Activated naive CD8-positive, alpha-beta T cell treated with anti-CD3 and anti-CD28 coated beads, Interleukin-2, amount 50 U/mL, for 24 hours (primary cell): ENCODE data around the gene TLE3.
"Not testable (repeated sequence)": the region's sequence is repeated elsewhere in the genome, so short reads cannot be mapped to it uniquely, and the experiment has no call there.

ENCODE experiments used
- ATAC-seq: fragments of 150-1000 bp; cut with Tn5 transposase; one replicate; pipeline ENCODE4 v1.10.0; 2021
- DNase-seq: peaks from one replicate; pipeline ENCODE4 v3.0.0; 2021
- H3K27ac Mint-ChIP-seq: one replicate; pipeline ENCODE4 v1.8.0; 2021; ENCODE audit warnings: mild to moderate bottlenecking, mixed read lengths
- H3K27me3 Mint-ChIP-seq: one replicate; pipeline ENCODE4 v1.8.0; 2021; ENCODE audit warnings: mixed read lengths
- H3K36me3 Mint-ChIP-seq: one replicate; pipeline ENCODE4 v1.8.0; 2021; ENCODE audit warnings: low read depth, mixed read lengths
- H3K4me1 Mint-ChIP-seq: one replicate; pipeline ENCODE4 v1.8.0; 2021; ENCODE audit warnings: mixed read lengths
- H3K4me3 Mint-ChIP-seq: one replicate; pipeline ENCODE4 v1.8.0; 2021; ENCODE audit warnings: mild to moderate bottlenecking, moderate library complexity, mixed read lengths
- H3K9me3 Mint-ChIP-seq: one replicate; pipeline ENCODE4 v1.8.0; 2021; ENCODE audit warnings: mixed read lengths

TLE3 gene

GRCh38 chr15:70113304-70113700 lies 15.6 kb upstream of the TLE3 start:
- Mint-ChIP-seq H3K4me3 (no peak overlapping the region), H3K4me1 (peaks cover 6% of the 10 kb centered on the region), H3K27ac (no peak overlapping the region), H3K9me3 (no peaks in the 10 kb centered on the region), H3K36me3 (no peaks in the 10 kb centered on the region), H3K27me3 (peaks cover 16% of the 10 kb centered on the region)
- ATAC-seq = no peak
- DNase-seq = no peak

- not testable (repeated sequence) for H3K36me3 Mint-ChIP-seq, H3K4me1 Mint-ChIP-seq, H3K9me3 Mint-ChIP-seq, ATAC-seq, DNase-seq, H3K4me3 Mint-ChIP-seq, H3K27ac Mint-ChIP-seq
- peaks cover 16% of the 10 kb centered on the region for H3K27me3 Mint-ChIP-seq
Observed at GRCh38 chr15:70112572-70113303, 15.0 kb upstream of the TLE3 start.

- H3K27me3 Mint-ChIP-seq = peaks cover 16% of the 10 kb centered on the region
- H3K9me3 Mint-ChIP-seq = no peaks in the 10 kb centered on the region
- peaks cover 6% of the 10 kb centered on the region for H3K4me1 Mint-ChIP-seq
- H3K4me3 Mint-ChIP-seq = no peak overlapping the region
- no peak overlapping the region for H3K27ac Mint-ChIP-seq
- DNase-seq (no peak), ATAC-seq (no peak)
- H3K36me3 Mint-ChIP-seq = no peaks in the 10 kb centered on the region
Observed at GRCh38 chr15:70112074-70112395, 14.3 kb upstream of the TLE3 start.

- no peak overlapping the region for H3K27ac Mint-ChIP-seq
- H3K9me3 Mint-ChIP-seq = no peaks in the 10 kb centered on the region
- H3K4me3 Mint-ChIP-seq = no peak overlapping the region
- H3K36me3 Mint-ChIP-seq = no peaks in the 10 kb centered on the region
- peaks cover 6% of the 10 kb centered on the region for H3K4me1 Mint-ChIP-seq
- H3K27me3 Mint-ChIP-seq = peaks cover 14% of the 10 kb centered on the region
- no peak for ATAC-seq
- no peak for DNase-seq
Observed at GRCh38 chr15:70111203-70112073, 13.7 kb upstream of the TLE3 start.

GRCh38 chr15:70109978-70110377 lies 12.3 kb upstream of the TLE3 start:
- H3K9me3 Mint-ChIP-seq = no peaks in the 10 kb centered on the region
- peaks cover 6% of the 10 kb centered on the region for H3K4me1 Mint-ChIP-seq
- no peak overlapping the region for H3K27ac Mint-ChIP-seq
- peaks cover 15% of the 10 kb centered on the region for H3K27me3 Mint-ChIP-seq
- ATAC-seq = no peak
- no peak for DNase-seq
- no peak overlapping the region for H3K4me3 Mint-ChIP-seq
- no peaks in the 10 kb centered on the region for H3K36me3 Mint-ChIP-seq

- H3K27me3 Mint-ChIP-seq = peaks cover 17% of the 10 kb centered on the region
- no peak for DNase-seq
- no peaks in the 10 kb centered on the region for H3K36me3 Mint-ChIP-seq
Observed at GRCh38 chr15:70109531-70109930, 11.8 kb upstream of the TLE3 start.

GRCh38 chr15:70103880-70104626 lies 6.3 kb upstream of the TLE3 start:
- no peaks in the 10 kb centered on the region for H3K36me3 Mint-ChIP-seq
- no peak overlapping the region for H3K4me3 Mint-ChIP-seq
- DNase-seq = no peak
- no peaks in the 10 kb centered on the region for H3K9me3 Mint-ChIP-seq
- ATAC-seq = no peak
- H3K27me3 Mint-ChIP-seq = peaks cover 37% of the 10 kb centered on the region
- peaks cover 26% of the 10 kb centered on the region for H3K4me1 Mint-ChIP-seq
- no peak overlapping the region for H3K27ac Mint-ChIP-seq

More at GRCh38 chr15:70109531-70109930, 11.8 kb upstream of the TLE3 start:
- Mint-ChIP-seq H3K4me3 (no peak overlapping the region), H3K4me1 (peaks cover 6% of the 10 kb centered on the region), H3K27ac (no peak overlapping the region), H3K9me3 (no peaks in the 10 kb centered on the region)
- ATAC-seq = no peak

- Mint-ChIP-seq H3K4me3 (no peak overlapping the region), H3K27me3 (peaks cover 37% of the 10 kb centered on the region), H3K9me3 (no peaks in the 10 kb centered on the region), H3K36me3 (no peaks in the 10 kb centered on the region), H3K4me1 (peaks cover 32% of the 10 kb centered on the region), H3K27ac (no peak overlapping the region)
- ATAC-seq = no peak
- no peak for DNase-seq
Observed at GRCh38 chr15:70102827-70103226, 5.1 kb upstream of the TLE3 start.

- H3K9me3 Mint-ChIP-seq = no peaks in the 10 kb centered on the region
- H3K4me1 Mint-ChIP-seq = peaks cover 35% of the 10 kb centered on the region
- peak overlapping the region; percentile 18 for H3K27ac Mint-ChIP-seq
- no peak for ATAC-seq
- no peaks in the 10 kb centered on the region for H3K36me3 Mint-ChIP-seq
- no peak overlapping the region for H3K4me3 Mint-ChIP-seq
- no peak for DNase-seq
- peaks cover 37% of the 10 kb centered on the region for H3K27me3 Mint-ChIP-seq
Observed at GRCh38 chr15:70101459-70102113, 3.9 kb upstream of the TLE3 start.

GRCh38 chr15:70100474-70101341 lies 3.0 kb upstream of the TLE3 start:
- DNase-seq (peak; percentile 66), ATAC-seq (peak; percentile 20)
- Mint-ChIP-seq H3K27ac (peak overlapping the region; percentile 95), H3K4me1 (peaks cover 36% of the 10 kb centered on the region), H3K27me3 (peaks cover 35% of the 10 kb centered on the region), H3K36me3 (no peaks in the 10 kb centered on the region), H3K9me3 (no peaks in the 10 kb centered on the region), H3K4me3 (peak overlapping the region; percentile 95)

- Mint-ChIP-seq H3K4me3 (peak overlapping the region; percentile 95), H3K36me3 (peaks cover 3% of the 10 kb centered on the region), H3K27me3 (peaks cover 32% of the 10 kb centered on the region), H3K4me1 (peaks cover 40% of the 10 kb centered on the region), H3K27ac (peak overlapping the region; percentile 95), H3K9me3 (no peaks in the 10 kb centered on the region)
- DNase-seq (peak; percentile 24), ATAC-seq (no peak)
Observed at GRCh38 chr15:70099967-70100473, 2.3 kb upstream of the TLE3 start.

- DNase-seq = peak; percentile 100
- peaks cover 46% of the 10 kb centered on the region for H3K4me1 Mint-ChIP-seq
- peak overlapping the region; percentile 95 for H3K4me3 Mint-ChIP-seq
Observed at GRCh38 chr15:70099167-70099966, 1.6 kb upstream of the TLE3 start.

More at GRCh38 chr15:70099167-70099966, 1.6 kb upstream of the TLE3 start:
- peak; percentile 66 for ATAC-seq
- H3K27ac Mint-ChIP-seq = peak overlapping the region; percentile 95
- peaks cover 28% of the 10 kb centered on the region for H3K27me3 Mint-ChIP-seq
- peaks cover 9% of the 10 kb centered on the region for H3K36me3 Mint-ChIP-seq
- H3K9me3 Mint-ChIP-seq = no peaks in the 10 kb centered on the region
